ENCODE measurements around the gene SPSB4.

SPSB4 gene

GRCh38 chr3:141055536-141056445 is 4.6 kb downstream of the SPSB4 start:
- Histone ChIP-seq H3K9me3 (ENCODE audit: control insufficient read depth, insufficient read depth, low read length) (no peaks in the 10 kb centered on the region), H3K9ac (ENCODE audit: low read depth, low read length) (no peak overlapping the region), H3K27me3 (ENCODE audit: control insufficient read depth, insufficient read depth, low read length) (peaks cover 23% of the 10 kb centered on the region), H3K4me1 (ENCODE audit: control insufficient read depth, insufficient read depth, low read length) (peaks cover 3% of the 10 kb centered on the region; the same call in 1 of the 2 replicates), H3K27ac (ENCODE audit: low read depth, low read length) (no peak overlapping the region), H3K36me3 (ENCODE audit: control insufficient read depth, insufficient read depth, low read length) (no peaks in the 10 kb centered on the region), H3K4me3 (ENCODE audit: low read depth, low read length) (no peak overlapping the region)

- no peaks in the 10 kb centered on the region for H3K36me3 ChIP-seq (ENCODE audit: control insufficient read depth, insufficient read depth, low read length)
- H3K4me3 ChIP-seq (ENCODE audit: low read depth, low read length), result no peak overlapping the region
- H3K27me3 ChIP-seq (ENCODE audit: control insufficient read depth, insufficient read depth, low read length), result peaks cover 23% of the 10 kb centered on the region
- no peak overlapping the region for H3K27ac ChIP-seq (ENCODE audit: low read depth, low read length)
- H3K9me3 ChIP-seq (ENCODE audit: control insufficient read depth, insufficient read depth, low read length), result no peaks in the 10 kb centered on the region
- 0 out of 2 replicates have a peak, but pooled peaks cover 3% of the 10 kb centered on the region for H3K4me1 ChIP-seq (ENCODE audit: control insufficient read depth, insufficient read depth, low read length)
- no peak overlapping the region for H3K9ac ChIP-seq (ENCODE audit: low read depth, low read length)
Measured at GRCh38 chr3:141056751-141057171, 5.6 kb downstream of the SPSB4 start.

GRCh38 chr3:141057436-141057835 is 6.3 kb downstream of the SPSB4 start:
- Histone ChIP-seq H3K9me3 (ENCODE audit: control insufficient read depth, insufficient read depth, low read length) (no peaks in the 10 kb centered on the region), H3K27me3 (ENCODE audit: control insufficient read depth, insufficient read depth, low read length) (peaks cover 16% of the 10 kb centered on the region), H3K4me3 (ENCODE audit: low read depth, low read length) (no peak overlapping the region), H3K27ac (ENCODE audit: low read depth, low read length) (no peak overlapping the region), H3K4me1 (ENCODE audit: control insufficient read depth, insufficient read depth, low read length) (0 out of 2 replicates have a peak, but pooled peaks cover under 1% of the 10 kb centered on the region), H3K36me3 (ENCODE audit: control insufficient read depth, insufficient read depth, low read length) (no peaks in the 10 kb centered on the region), H3K9ac (ENCODE audit: low read depth, low read length) (no peak overlapping the region)

GRCh38 chr3:141057946-141058800 is 7.0 kb downstream of the SPSB4 start:
- no peaks in the 10 kb centered on the region for H3K9me3 ChIP-seq (ENCODE audit: control insufficient read depth, insufficient read depth, low read length)
- H3K4me3 ChIP-seq (ENCODE audit: low read depth, low read length), result no peak overlapping the region
- H3K36me3 ChIP-seq (ENCODE audit: control insufficient read depth, insufficient read depth, low read length), result no peaks in the 10 kb centered on the region
- H3K4me1 ChIP-seq (ENCODE audit: control insufficient read depth, insufficient read depth, low read length), result no peaks in the 10 kb centered on the region
- H3K27me3 ChIP-seq (ENCODE audit: control insufficient read depth, insufficient read depth, low read length), result peaks cover 9% of the 10 kb centered on the region; the same call in 1 of the 2 replicates
- H3K9ac ChIP-seq (ENCODE audit: low read depth, low read length), result no peak overlapping the region
- no peak overlapping the region for H3K27ac ChIP-seq (ENCODE audit: low read depth, low read length)

- Histone ChIP-seq H3K9me3 (ENCODE audit: control insufficient read depth, insufficient read depth, low read length) (no peaks in the 10 kb centered on the region), H3K27ac (ENCODE audit: low read depth, low read length) (no peak overlapping the region), H3K4me3 (ENCODE audit: low read depth, low read length) (no peak overlapping the region), H3K9ac (ENCODE audit: low read depth, low read length) (no peak overlapping the region), H3K4me1 (ENCODE audit: control insufficient read depth, insufficient read depth, low read length) (no peaks in the 10 kb centered on the region), H3K36me3 (ENCODE audit: control insufficient read depth, insufficient read depth, low read length) (no peaks in the 10 kb centered on the region), H3K27me3 (ENCODE audit: control insufficient read depth, insufficient read depth, low read length) (0 out of 2 replicates have a peak, but pooled peaks cover 1% of the 10 kb centered on the region)
Measured at GRCh38 chr3:141058996-141059395, 7.8 kb downstream of the SPSB4 start.

GRCh38 chr3:141059816-141060215 is 8.7 kb downstream of the SPSB4 start:
- no peak overlapping the region for H3K9ac ChIP-seq (ENCODE audit: low read depth, low read length)
- no peaks in the 10 kb centered on the region for H3K9me3 ChIP-seq (ENCODE audit: control insufficient read depth, insufficient read depth, low read length)
- no peaks in the 10 kb centered on the region for H3K36me3 ChIP-seq (ENCODE audit: control insufficient read depth, insufficient read depth, low read length)
- no peak overlapping the region for H3K4me3 ChIP-seq (ENCODE audit: low read depth, low read length)
- no peaks in the 10 kb centered on the region for H3K27me3 ChIP-seq (ENCODE audit: control insufficient read depth, insufficient read depth, low read length)
- no peaks in the 10 kb centered on the region for H3K4me1 ChIP-seq (ENCODE audit: control insufficient read depth, insufficient read depth, low read length)
- H3K27ac ChIP-seq (ENCODE audit: low read depth, low read length), result no peak overlapping the region

- Histone ChIP-seq H3K27me3 (ENCODE audit: control insufficient read depth, insufficient read depth, low read length) (no peaks in the 10 kb centered on the region), H3K4me1 (ENCODE audit: control insufficient read depth, insufficient read depth, low read length) (no peaks in the 10 kb centered on the region), H3K9ac (ENCODE audit: low read depth, low read length) (no peak overlapping the region), H3K9me3 (ENCODE audit: control insufficient read depth, insufficient read depth, low read length) (no peaks in the 10 kb centered on the region), H3K27ac (ENCODE audit: low read depth, low read length) (no peak overlapping the region), H3K4me3 (ENCODE audit: low read depth, low read length) (no peak overlapping the region), H3K36me3 (ENCODE audit: control insufficient read depth, insufficient read depth, low read length) (no peaks in the 10 kb centered on the region)
Measured at GRCh38 chr3:141060327-141060726, 9.2 kb downstream of the SPSB4 start.

- Histone ChIP-seq H3K4me3 (ENCODE audit: low read depth, low read length) (no peak overlapping the region), H3K4me1 (ENCODE audit: control insufficient read depth, insufficient read depth, low read length) (no peaks in the 10 kb centered on the region), H3K27me3 (ENCODE audit: control insufficient read depth, insufficient read depth, low read length) (0 out of 2 replicates have a peak, but pooled peaks cover 1% of the 10 kb centered on the region), H3K9me3 (ENCODE audit: control insufficient read depth, insufficient read depth, low read length) (no peaks in the 10 kb centered on the region), H3K9ac (ENCODE audit: low read depth, low read length) (no peak overlapping the region), H3K27ac (ENCODE audit: low read depth, low read length) (no peak overlapping the region), H3K36me3 (ENCODE audit: control insufficient read depth, insufficient read depth, low read length) (peaks cover 3% of the 10 kb centered on the region; the same call in 1 of the 2 replicates)
Measured at GRCh38 chr3:141063831-141064230, 12.7 kb downstream of the SPSB4 start.

GRCh38 chr3:141064255-141064926 is 13.2 kb downstream of the SPSB4 start:
- Histone ChIP-seq H3K4me1 (ENCODE audit: control insufficient read depth, insufficient read depth, low read length) (peaks cover 3% of the 10 kb centered on the region; the same call in 1 of the 2 replicates), H3K4me3 (ENCODE audit: low read depth, low read length) (no peak overlapping the region), H3K27ac (ENCODE audit: low read depth, low read length) (no peak overlapping the region), H3K9me3 (ENCODE audit: control insufficient read depth, insufficient read depth, low read length) (no peaks in the 10 kb centered on the region), H3K9ac (ENCODE audit: low read depth, low read length) (no peak overlapping the region), H3K27me3 (ENCODE audit: control insufficient read depth, insufficient read depth, low read length) (0 out of 2 replicates have a peak, but pooled peaks cover 3% of the 10 kb centered on the region), H3K36me3 (ENCODE audit: control insufficient read depth, insufficient read depth, low read length) (peaks cover 3% of the 10 kb centered on the region; the same call in 1 of the 2 replicates)

GRCh38 chr3:141065258-141065657 is 14.1 kb downstream of the SPSB4 start:
- Histone ChIP-seq H3K27ac (ENCODE audit: low read depth, low read length) (no peak overlapping the region), H3K36me3 (ENCODE audit: control insufficient read depth, insufficient read depth, low read length) (peaks cover 3% of the 10 kb centered on the region; the same call in 1 of the 2 replicates), H3K27me3 (ENCODE audit: control insufficient read depth, insufficient read depth, low read length) (peaks cover 10% of the 10 kb centered on the region; the same call in 1 of the 2 replicates), H3K9ac (ENCODE audit: low read depth, low read length) (no peak overlapping the region), H3K4me3 (ENCODE audit: low read depth, low read length) (no peak overlapping the region), H3K9me3 (ENCODE audit: control insufficient read depth, insufficient read depth, low read length) (no peaks in the 10 kb centered on the region), H3K4me1 (ENCODE audit: control insufficient read depth, insufficient read depth, low read length) (peaks cover 12% of the 10 kb centered on the region)

All from HUES48 (cell line).